NCI-H510A treated with DMSO at 0.1 percent for 48 hours (cell line): ENCODE data around the gene OSMR.
"Not testable (repeated sequence)": the region's sequence is repeated elsewhere in the genome, so short reads cannot be mapped to it uniquely, and the experiment has no call there.

Experiments
- DNase-seq: peaks from one replicate; lab custom pipeline; 2025; lab: John Stamatoyannopoulos, UW

Gene OSMR

DNA sequence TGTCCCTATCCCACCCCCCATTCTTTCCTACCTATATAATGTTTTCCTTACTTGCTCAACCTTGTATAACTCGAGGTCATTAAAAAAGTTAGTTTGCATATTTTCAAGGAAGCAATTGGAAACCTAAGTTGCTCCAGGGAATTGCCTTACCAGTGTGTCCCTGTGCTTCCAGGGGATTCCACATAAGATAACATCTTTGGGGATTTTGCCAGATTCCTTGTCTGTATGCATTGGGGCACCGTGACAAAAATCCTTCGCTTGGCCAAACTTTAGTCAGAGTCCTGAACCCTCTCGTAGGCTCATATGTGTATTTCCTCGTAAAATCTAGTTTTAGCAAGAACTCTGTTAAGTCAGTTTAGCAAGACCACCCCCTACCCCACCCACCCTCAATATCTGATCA is 14.7 kb upstream of the OSMR start:
- no peak for DNase-seq

DNA sequence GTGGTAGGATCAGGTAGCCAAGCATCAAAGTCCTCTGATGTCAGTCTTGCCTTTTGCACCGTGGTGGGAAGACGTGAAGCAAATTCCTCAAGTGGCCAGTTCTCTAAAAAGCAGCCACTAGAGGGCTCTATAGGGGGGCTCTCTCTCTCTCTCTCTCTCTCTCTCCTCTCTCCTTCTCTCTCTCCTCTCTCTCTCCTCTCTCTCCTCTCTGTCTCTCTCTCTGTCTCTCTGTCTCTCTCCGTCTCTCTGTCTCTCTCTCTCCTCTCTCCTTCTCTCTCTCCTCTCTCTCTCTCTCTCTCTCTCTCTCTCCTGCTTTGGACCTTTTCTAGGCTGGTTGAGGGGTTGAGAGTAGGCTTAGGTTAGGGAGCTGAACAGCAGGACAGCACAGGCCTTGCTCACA is 13.9 kb upstream of the OSMR start:
- DNase-seq: no peak

DNA sequence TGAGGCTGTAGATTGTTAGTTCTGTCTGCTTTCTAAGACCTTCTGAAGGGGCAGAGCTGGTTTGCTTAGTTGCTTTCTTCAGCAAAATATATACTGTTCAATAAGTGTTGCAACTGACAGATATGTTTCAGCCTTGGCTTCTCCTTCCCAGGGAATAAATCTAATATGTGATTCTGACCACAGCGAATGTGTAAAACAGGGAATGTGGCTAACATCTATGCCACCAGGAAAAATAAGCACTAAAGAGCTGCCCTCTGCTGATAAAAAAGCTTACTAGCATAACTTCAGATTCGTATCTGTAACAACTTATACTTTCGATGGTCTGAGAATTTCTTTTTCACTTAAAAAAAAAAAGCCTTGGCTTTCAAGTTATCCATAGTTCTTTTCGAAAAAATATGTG is 13.0 kb upstream of the OSMR start:
- no peak for DNase-seq

DNA sequence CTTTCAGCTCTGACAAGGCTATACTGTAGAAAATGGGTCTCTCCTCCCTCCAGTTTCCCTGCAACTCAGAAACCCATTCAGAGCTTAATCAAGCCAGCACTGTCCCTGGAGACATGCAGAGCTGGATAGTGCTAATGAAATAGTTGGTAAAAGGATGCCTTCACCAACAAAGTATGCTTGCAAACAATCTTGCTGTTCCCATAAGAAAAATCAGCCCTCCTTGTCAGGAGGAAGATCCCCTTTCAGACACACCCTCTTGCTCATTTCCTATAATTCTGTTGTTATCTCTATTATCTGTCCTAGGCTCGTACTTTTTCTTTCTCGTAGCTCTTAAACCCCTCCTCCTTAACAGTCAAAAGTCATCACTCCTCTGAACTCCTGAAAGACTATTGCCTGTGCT is 9.9 kb upstream of the OSMR start:
- no peak for DNase-seq

DNA sequence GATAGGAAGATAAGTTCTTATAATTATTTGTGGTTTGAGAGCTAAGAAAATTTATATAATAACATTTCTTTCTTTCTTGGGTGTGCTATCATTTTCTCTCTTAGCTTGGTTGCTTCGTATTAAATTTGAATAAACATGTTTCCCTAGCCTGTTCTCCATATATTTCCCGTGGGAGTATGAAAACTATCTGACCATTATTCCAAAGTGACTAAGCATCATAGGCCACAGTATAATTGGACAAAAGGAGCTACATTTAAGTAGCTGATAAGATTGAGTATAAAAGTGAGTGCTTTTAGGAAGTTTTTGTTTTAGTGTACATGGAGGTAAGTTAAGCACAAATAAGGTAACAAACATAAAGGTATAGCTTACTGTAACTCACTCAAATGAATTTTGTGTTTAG is 8.4 kb upstream of the OSMR start:
- DNase-seq: no peak

DNA sequence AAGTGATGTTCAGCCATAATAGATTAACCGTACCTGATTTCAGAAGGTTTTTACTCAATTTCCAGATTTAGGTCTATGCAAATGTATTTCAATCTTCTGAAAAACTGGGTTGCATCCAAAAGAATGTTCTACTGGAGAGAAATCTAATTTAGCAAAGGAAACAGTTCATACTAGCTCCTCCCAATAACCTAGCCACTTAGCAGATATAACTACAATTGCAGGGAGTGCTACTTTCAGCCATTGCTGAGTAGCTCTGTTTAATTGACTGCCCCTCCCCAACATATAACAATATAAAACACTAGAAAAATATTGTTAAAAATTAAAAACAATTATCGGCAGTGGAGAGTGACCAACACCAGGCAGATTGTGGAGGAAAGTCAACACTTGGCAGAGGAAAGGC is 7.9 kb upstream of the OSMR start:
- no peak for DNase-seq

DNA sequence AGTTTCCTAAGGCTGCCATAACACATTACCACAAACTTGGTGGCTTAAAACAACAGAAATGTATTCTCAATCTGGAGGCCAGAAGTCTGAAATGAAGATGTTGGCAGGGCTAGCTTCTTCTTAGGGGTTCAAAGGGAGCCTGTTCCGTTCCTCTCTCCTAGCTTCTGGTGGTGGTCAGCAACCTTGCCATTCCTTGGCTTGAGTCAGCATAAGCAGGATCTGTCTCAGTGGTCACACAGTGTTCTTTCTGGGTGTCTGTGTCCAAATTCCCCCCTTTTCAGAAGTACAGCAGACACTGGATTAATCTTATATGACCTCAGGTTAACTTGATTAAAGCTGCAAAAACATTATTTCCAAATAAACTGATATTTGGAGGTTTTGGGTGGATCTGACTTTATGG is 2.1 kb upstream of the OSMR start:
- no peak for DNase-seq

DNA sequence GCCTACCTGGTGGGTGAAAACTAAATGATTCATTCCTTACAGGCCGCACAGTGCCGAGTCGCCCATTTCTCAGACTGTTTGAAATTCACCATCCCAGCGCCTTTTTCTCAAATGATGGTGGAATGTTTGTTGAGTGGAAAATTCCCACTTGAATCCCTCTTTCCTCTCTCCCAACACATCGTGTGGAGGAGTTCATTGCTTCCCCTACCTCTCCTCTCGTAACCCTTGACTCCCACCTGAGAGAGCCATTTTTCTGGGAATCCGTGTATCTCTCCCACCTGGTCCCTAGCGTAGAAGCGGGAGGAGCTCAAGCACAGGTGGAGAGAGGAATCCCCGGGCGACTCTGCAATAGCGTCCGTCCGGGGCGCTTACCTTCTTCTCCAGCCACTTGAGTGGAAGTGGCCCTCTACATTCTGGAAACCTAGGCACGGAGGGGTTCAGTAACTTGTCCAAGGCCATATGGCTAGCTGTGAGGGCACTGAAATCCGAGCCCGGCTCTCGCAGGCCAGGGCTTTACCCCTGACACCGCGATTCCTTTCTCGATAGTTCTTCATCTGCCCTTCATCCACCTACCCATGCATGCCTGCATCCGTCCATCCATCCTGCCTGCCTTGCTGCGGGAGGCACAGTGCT is 683 bp downstream of the OSMR start:
- DNase-seq: no peak

DNA sequence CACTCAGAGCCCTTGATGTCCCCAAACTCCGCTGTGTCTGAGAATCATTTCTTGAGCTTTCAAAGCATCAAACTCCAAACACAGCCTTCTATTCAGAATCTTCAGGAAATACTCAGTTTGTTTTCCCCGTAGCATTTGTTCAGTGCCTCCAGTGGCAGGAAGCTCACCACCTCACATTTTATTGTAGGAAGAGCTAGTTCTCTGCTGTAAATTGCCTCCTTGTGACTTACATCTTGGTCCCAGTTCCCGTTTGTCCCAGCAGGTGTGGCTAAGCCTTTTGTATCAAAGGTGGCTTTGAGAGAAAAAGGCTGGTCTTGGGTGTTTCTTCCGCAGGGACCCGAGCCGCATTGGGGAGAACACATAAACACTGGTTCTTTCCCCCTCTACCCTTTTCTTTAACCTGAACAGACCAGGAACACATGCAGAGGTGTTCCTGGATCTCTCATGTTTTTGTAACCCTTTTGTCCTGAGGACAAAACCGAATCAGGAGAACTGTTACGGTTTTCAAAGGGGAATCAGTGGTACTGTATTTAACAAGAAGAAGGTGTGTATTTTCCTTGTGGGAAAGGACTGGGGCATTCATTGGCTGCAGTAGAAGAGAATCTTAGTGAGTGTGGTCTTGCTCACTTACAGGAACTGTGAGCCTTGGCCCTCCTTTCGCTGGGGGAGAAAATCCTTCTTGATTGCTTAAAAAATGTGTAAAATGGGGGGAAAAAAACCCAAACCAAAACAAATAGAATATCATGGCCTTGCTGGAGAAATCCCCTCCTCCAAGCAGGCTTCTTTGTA is 1.9 kb downstream of the OSMR start:
- DNase-seq: no peak

DNA sequence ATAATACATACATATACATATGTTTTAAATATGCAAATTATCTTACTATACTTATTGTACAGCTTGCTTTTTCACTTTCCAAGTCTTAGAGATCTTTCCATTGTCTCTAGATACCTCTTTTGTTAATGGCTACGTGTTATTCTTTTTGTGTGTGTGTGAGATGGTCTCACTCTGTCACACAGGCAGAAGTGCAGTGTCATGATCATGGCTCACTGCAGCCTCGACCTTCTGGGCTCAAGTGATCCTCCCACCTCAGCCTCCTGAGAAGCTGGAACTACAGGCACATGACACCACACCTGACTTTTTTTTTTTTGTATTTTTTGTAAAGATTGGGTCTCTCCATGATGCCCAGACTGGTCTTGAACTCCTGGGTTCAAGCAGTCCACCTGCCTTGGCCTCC is 2.8 kb downstream of the OSMR start:
- no peak for DNase-seq

DNA sequence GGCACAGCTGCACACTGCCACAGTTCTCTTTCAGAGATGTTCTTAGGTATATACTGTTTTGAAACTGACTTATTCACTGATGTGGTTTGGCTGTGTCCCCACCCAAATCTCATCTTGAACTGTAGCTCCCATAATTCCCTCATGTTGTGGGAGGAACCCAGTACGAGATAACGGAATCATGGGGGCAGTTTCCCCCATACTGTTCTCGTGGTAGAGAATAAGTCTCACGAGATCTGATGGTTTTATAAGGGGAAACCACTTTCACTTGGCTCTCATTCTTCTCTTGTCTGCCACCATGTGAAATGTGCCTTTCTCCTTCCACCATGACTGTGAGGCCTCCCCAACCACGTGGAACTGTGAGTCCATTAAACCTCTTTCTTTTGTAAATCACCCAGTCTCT is 5.8 kb downstream of the OSMR start:
- not testable (repeated sequence) for DNase-seq

DNA sequence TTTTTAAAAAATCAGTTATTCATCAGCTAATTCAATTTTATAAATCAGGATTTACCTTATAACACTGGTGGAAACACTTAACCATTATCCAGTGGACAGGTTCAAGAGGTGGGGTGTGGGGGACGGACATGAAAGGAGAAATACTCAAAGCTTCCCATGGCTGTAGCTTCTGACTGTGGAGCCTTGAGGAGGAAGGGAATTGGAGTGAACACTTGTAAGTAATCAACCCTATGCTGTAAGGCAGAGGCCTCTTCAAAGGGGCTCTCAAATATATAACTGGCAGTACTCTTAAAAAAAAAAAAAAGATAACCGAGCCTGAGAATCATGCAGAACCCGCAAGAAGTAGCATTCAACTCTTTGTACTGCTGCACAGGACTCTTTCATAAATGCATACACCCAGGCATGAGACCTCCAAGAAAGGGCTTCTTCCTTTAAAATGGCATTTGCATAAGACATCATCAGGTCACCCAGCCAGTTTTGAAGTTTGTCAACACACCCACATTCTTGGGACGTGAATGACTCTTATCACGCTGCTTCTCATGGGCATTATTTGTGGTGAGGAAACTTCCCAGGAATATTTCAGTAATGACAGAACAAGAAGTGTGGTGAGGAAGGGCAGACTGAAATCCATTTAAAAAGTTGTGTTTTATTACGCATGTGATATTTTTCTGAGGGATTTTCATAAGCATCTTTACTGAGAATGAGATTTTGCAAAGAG is 8.1 kb downstream of the OSMR start:
- no peak for DNase-seq

DNA sequence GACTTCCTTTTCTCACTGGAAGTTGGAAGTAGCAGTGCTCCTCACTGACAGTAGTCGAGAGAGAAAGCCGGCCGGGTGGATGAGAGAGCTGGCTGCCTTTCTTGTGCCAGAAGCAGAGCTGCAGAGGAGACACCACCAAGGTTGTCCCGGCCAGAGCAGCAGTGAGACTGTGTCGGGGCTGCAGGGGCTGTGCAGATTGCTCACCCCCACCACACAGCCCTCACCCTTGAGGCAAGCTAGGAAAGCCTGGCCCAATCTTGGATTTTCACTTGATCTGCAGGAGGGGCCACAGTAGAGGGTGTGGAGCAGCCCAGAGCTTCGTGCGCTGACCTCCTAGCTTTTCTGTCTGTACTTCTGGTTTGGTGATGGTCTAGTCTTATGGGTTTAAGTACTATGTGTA is 9.1 kb downstream of the OSMR start:
- no peak for DNase-seq

DNA sequence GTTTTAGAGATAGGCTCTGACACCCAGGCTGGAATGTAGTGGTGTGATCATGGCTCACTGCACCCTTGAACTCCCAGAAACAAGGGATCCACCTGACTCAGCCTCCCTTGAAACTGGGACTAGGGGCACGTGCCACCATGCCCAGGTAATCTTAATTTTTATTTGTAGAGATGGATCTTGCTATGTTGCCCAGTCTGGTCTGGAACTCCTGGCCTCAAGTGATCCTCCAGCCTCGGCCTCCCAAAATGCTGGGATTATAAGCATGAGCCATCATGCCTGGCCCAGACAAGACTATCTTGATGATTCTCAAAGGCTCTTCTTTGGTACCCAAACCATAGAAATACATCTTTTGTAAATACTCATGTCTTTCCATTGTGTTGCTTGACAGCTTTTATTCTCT is 10.8 kb downstream of the OSMR start:
- no peak for DNase-seq

DNA sequence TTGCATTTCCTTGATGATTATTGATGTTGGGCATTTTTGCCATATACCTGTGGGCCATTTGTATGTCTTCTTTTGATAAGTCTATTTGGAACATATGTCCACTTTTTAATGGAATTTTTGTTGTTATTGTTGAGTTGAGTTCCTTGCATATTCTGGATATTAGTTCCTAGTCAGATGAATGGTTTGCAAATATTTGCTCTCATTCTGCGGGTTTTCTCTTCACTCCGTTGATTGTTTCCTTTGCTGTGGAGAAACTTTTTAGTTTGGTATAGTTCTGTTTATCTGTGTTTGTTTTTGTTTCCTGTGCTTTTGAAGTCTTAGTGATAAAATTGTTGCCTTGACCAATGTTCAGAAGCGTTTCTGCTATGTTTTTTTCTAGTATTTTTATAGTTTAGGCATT is 13.0 kb downstream of the OSMR start:
- no peak for DNase-seq

DNA sequence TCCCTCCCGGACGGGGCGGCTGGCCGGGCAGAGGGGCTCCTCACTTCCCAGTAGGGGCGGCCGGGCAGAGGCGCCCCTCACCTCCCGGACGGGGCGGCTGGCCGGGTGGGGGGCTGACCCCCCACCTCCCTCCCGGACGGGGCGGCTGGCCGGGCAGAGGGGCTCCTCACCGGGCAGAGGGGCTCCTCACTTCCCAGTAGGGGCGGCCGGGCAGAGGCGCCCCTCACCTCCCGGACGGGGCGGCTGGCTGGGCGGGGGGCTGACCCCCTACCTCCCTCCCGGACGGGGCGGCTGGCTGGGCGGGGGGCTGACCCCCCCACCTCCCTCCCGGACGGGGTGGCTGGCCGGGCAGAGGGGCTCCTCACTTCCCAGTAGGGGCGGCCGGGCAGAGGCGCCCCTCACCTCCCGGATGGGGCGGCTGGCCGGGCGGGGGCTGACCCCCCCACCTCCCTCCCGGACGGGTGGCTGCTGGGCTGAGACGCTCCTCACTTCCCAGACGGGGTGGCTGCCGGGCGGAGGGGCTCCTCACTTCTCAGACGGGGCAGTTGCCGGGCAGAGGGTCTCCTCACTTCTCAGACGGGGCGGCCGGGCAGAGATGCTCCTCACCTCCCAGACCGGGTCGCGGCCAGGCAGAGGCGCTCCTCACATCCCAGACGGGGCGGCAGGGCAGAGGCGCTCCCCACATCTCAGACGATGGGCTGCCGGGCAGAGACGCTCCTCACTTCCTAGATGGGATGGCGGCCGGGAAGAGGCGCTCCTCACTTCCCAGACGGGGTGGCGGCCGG is 16.4 kb downstream of the OSMR start:
- not testable (repeated sequence) for DNase-seq

DNA sequence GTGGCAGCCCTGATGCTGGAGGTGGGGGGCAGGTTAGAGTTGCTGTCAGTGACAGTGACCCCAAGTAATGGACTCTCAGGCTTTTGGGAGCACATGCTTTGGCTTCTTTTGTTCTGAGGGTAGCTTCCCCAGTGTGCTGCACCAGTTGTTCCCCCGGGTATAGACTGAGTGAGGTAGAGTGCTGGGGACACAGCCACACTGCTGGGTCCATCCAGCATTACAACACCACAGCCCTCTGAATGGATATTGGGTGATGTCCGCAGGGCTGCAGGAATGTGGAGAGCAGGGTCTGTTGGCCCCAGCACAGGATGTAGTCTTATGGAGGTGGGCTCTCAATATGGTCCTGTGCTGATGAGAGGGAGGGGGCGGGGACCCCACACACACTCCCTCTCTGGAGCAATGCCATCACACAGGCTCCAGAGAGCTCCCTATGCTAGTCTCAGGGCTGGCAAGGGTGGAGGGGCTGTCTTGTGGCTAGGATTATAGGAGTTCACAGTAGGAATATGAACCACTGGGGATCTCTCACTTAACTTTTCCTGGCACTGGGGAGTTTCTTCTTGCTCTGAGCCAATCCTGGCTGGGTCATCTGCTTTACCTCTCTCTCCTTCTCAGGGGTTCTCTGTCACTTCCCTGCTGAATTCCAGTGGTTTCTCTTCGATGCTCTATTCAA is 20.7 kb downstream of the OSMR start:
- DNase-seq: no peak

DNA sequence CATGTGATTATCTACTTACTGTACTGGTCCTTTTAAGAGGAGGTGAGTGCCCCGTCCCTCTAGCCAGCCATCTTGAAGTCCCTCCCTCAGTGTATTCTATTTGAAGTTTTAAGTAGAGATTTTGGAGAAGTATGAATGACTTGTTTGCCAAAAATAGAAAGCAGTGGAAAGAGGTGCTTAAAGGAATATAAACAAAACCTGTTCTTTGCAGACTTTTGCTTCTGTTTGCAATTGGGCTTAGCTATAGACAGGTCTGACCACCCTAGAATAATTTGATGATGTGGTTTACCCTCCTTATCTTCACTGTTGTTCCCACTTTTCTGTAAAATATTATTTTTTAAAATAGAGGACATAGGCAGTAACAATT is 21.2 kb downstream of the OSMR start:
- DNase-seq: no peak

DNA sequence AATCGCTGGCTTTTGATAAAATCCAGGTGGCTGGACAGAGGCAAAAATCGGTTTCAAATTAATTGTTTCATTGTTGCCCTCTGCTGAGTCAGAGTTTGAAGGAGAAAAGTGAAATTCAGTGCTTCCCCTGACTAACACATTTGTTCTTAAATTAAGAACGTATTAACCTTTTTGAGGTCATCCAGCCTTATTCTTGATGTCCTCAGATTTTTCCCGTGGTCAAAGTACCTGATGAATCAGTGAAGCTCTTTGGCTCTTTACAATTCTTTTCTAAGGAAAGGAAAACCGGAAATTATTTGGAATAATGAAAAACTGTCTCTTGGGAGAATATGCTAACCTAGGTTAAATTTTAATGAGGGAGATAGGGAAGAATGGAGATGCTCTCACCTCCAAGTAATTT is 21.6 kb downstream of the OSMR start:
- DNase-seq: no peak

DNA sequence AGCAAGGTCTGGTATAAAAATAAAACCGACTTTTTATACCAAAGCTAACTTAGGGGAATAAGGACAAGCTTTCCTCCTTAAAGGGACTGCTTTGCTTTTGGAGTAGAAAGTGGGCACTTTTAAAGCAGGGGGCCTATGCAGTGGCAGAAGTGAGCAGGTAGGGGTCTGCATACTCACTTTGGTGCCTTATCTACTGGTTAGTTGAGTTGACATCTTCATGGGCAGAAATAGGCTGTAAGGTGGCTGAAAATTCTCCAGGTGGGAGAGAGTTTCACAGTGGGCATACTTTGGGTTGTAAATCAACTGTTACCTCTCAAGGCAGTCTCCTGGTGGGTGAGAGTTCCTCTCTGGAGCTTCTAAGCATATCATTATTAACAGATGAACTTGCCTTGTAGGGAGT is 24.8 kb downstream of the OSMR start:
- no peak for DNase-seq

DNA sequence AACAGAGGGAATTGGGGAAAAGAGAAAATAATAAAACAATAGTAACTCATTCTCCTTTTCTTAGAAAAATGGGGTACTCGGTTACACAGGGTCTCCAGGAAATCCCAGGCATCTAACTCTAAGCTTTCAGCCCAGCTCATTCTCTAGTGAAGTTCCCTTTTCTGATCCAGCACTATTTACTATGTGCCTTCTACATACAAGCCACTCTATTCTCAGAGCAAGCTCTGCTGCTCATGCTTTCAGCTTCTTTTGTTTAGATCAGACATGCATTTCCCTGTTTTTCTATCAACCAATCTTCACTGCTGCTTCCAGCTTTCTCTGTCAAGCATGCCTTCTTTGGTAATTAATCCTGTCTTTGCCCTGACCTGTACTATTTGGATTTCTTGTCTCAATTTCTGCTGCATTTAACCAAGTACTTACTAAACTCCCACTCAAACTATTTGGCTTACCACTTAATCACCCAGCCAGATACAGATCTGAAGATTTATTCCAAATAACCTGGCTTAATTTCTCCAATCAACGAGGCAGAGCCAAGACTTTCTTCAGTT is 25.3 kb downstream of the OSMR start:
- DNase-seq: no peak
